ENCODE data around the gene PIK3CA.
"Not testable (repeated sequence)": the region's sequence is repeated elsewhere in the genome, so short reads cannot be mapped to it uniquely, and the experiment has no call there.

The PIK3CA gene

DNA sequence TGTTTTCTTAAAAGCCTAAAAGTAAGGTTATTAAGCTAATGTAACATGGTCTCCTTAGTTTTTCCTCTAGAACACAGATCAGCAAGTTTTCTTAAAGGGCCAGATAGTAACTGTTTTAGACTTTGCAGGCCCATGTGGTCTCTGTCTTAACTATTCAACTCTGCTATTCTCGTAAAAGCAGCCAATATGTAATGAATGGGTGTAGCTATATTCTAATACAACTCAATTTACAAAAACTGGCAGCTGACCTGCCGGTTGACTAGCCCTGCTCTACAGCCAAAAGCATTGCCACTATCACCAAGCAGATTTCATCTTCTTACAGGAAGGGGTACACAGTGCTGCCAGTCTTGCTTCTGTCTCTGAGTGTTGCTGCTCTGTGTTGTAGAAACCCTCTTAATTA lies 75.4 kb downstream of the PIK3CA start:
- TF ChIP-seq, protein P1, sequence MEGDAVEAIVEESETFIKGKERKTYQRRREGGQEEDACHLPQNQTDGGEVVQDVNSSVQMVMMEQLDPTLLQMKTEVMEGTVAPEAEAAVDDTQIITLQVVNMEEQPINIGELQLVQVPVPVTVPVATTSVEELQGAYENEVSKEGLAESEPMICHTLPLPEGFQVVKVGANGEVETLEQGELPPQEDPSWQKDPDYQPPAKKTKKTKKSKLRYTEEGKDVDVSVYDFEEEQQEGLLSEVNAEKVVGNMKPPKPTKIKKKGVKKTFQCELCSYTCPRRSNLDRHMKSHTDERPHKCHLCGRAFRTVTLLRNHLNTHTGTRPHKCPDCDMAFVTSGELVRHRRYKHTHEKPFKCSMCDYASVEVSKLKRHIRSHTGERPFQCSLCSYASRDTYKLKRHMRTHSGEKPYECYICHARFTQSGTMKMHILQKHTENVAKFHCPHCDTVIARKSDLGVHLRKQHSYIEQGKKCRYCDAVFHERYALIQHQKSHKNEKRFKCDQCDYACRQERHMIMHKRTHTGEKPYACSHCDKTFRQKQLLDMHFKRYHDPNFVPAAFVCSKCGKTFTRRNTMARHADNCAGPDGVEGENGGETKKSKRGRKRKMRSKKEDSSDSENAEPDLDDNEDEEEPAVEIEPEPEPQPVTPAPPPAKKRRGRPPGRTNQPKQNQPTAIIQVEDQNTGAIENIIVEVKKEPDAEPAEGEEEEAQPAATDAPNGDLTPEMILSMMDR (IDR thresholded peaks at IDR 0.05; ENCODE audit: low read depth, low read length), result no peak
- no peak overlapping the region for H3K4me3 ChIP-seq (replicated peaks in 1 of 2; ENCODE audit: low read depth in 2 of 2, low read length in 2 of 2)
- DNase-seq (ENCODE audit: low read depth in 2 of 2), result no peak

DNA sequence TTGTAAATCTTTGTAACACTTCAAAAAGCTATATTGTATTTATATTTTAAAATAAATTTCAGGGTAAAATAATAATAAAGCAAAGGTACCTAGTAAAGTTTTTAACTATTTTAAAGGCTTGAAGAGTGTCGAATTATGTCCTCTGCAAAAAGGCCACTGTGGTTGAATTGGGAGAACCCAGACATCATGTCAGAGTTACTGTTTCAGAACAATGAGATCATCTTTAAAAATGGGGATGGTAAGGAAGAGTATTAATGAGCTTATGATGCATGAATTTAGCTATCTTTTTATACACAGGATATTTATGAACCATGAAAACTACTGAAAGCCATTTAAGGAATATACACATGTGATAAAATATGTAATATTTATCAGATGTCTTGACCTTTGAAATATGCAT lies 76.4 kb downstream of the PIK3CA start:
- no peak for DNase-seq (ENCODE audit: low read depth in 2 of 2)
- H3K4me3 ChIP-seq (replicated peaks in 1 of 2; ENCODE audit: low read depth in 2 of 2, low read length in 2 of 2), result no peak overlapping the region
- TF ChIP-seq, protein P1 (IDR thresholded peaks at IDR 0.05; ENCODE audit: low read depth, low read length), result no peak

DNA sequence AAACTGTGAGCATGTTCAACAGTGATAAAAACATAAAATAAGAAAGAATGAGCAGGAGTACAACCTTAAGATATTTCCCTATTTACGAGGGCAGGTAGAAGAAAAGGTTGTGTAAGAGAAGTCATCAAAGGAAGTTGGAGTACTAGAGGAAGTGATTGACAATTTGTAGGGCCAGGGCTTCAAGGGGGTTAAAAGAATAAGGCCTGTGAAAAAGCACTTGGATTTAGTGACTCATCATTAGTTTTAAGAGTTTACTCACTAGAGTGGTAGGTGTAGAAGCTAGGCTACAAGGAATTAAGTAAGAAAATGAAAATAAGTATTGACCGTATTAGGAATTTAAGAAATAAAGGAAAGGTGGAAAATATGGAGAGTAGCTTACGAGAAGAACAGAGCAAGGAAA lies 79.2 kb downstream of the PIK3CA start:
- TF ChIP-seq, protein P1 (IDR thresholded peaks at IDR 0.05; ENCODE audit: low read depth, low read length), result no peak
- peak in 1 of 2 donors; percentile 35 for DNase-seq (ENCODE audit: low read depth in 2 of 2)
- no peak overlapping the region for H3K4me3 ChIP-seq (replicated peaks in 1 of 2; ENCODE audit: low read depth in 2 of 2, low read length in 2 of 2)

DNA sequence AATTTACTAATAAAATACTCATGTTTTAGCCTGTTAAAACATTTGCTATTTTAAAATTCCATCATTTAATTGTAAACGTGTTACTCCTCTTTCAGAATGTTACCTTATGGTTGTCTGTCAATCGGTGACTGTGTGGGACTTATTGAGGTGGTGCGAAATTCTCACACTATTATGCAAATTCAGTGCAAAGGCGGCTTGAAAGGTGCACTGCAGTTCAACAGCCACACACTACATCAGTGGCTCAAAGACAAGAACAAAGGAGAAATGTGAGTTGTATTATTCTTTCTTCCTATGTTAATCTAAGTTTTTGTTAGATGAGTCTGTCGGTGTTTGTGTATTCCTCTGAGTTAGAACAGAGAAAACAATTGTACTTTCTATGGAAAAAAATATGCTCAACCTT lies 81.0 kb downstream of the PIK3CA start:
- TF ChIP-seq, protein P1 (IDR thresholded peaks at IDR 0.05; ENCODE audit: low read depth, low read length), result no peak
- no peak for DNase-seq (ENCODE audit: low read depth in 2 of 2)
- H3K4me3 ChIP-seq (replicated peaks in 1 of 2; ENCODE audit: low read depth in 2 of 2, low read length in 2 of 2), result no peak overlapping the region

DNA sequence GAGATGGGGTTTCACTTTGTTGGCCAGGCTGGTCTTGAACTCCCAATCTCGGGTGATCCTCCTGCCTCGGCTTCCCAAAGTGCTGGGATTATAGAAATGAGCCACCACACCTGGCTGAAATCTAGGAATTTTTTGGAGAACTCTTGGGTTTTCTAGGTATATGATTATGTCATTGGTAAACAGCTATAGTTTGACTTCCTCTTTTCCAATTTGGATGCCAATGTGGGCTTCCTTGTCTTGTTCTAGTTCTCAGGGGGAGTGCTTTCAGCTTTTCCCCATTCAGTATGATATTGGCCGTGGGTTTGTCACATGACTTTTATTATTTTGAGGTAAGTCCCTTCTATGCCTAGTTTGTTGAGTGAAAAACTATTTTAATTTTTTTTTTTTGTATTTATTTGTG lies 84.9 kb downstream of the PIK3CA start:
- DNase-seq (ENCODE audit: low read depth in 2 of 2), result no peak
- H3K4me3 ChIP-seq (replicated peaks in 1 of 2; ENCODE audit: low read depth in 2 of 2, low read length in 2 of 2), result no peak overlapping the region

DNA sequence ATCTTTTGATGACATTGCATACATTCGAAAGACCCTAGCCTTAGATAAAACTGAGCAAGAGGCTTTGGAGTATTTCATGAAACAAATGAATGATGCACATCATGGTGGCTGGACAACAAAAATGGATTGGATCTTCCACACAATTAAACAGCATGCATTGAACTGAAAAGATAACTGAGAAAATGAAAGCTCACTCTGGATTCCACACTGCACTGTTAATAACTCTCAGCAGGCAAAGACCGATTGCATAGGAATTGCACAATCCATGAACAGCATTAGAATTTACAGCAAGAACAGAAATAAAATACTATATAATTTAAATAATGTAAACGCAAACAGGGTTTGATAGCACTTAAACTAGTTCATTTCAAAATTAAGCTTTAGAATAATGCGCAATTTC lies 86.0 kb downstream of the PIK3CA start:
- TF ChIP-seq, protein P1 (IDR thresholded peaks at IDR 0.05; ENCODE audit: low read depth, low read length), result no peak
- no peak overlapping the region for H3K4me3 ChIP-seq (replicated peaks in 1 of 2; ENCODE audit: low read depth in 2 of 2, low read length in 2 of 2)
- DNase-seq (ENCODE audit: low read depth in 2 of 2), result peak in 1 of 2 donors; percentile 19

More for the DNA sequence above, 84.9 kb downstream of the PIK3CA start:
- TF ChIP-seq, protein P1 (IDR thresholded peaks at IDR 0.05; ENCODE audit: low read depth, low read length), result no peak

DNA sequence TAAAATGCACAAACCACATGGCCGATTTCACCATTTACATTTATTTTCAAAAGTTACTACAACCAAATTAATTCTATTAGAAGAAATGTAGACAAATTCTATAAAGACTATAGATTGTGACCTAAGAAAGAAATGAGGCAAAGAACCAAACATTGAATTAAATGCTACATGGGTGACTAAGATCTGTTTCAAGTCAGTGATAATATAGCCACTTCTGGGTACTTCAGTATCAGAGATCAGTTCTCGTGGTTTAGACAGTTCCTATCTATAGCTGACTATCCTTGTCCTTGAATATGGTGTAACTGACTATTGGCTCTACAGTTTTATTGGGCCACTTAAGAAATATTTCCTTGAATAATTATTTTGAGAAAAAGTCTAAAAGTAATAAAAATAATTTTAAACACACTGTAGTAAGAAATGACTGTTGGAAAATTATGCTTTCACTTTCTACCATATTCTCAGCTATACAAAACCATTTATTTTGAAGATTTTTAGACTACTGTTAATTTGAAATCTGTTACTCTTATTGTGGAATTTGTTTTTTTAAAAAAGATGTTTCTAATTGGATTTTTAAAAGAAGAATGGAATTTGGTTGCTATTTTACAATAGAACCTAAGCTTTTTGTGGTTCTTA lies 88.6 kb downstream of the PIK3CA start:
- TF ChIP-seq, protein P1 (IDR thresholded peaks at IDR 0.05; ENCODE audit: low read depth, low read length), result no peak
- no peak overlapping the region for H3K4me3 ChIP-seq (replicated peaks in 1 of 2; ENCODE audit: low read depth in 2 of 2, low read length in 2 of 2)
- DNase-seq (ENCODE audit: low read depth in 2 of 2), result no peak

DNA sequence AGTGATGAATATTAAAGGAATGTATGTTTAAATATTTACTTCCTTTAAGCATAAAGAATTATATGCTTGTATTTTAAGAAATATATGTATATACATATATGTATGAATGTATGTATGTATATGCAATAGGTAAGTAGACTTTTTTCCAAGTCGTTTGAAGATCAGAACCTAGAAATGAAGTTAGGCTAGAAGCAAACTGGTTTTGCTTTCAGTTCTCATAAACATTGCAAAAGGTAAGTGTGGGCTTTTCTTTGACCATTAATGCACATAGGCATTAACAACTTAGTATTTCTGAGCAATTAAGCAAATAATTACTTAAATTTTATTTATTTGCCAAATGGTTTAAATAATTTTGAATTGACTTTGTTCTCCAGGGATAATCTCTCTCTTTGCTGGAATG lies 92.1 kb downstream of the PIK3CA start:
- H3K4me3 ChIP-seq (replicated peaks in 1 of 2; ENCODE audit: low read depth in 2 of 2, low read length in 2 of 2); DNase-seq (ENCODE audit: low read depth in 2 of 2): not testable (repeated sequence)

DNA sequence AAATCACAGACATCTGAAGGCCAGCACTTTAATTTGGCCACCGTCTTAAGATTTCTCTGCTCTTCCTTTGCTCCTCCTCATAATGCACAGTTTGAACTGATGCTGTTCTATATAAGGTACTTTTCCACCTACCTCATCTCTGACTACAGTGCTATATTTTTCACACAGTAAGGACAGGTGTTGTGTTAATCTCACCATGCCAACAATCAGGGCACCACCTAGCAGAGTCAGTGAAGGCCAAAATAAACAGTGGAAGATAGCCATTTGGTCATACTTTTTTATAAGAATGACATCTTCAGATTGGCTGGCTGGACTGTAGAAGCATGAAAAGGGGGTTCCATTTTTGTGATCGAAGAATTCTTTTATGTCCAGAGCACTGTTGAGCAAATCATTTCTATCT lies 94.7 kb downstream of the PIK3CA start:
- not testable (repeated sequence) for DNase-seq (ENCODE audit: low read depth in 2 of 2); H3K4me3 ChIP-seq (replicated peaks in 1 of 2; ENCODE audit: low read depth in 2 of 2, low read length in 2 of 2)

Data from cardiac fibroblast (primary cell).